Natural killer cell (primary cell): Measurements from ENCODE around the gene AKAIN1. TPM values are rescaled to one million over a fixed set of nuclear protein-coding genes. Genes with fewer than 3 reads are reported as not detected.

Experiments
- ATAC-seq, 3 donors: fragments of 150-1000 bp in 2 of 3; fragments of 200-7000 bp in 1 of 3; cut with Tn5 transposase; 1 replicate in 1 of 3; 2 replicates in 2 of 3; pipeline ENCODE4 v1.10.0; 2021; ENCODE audit warnings: mild to moderate bottlenecking in 2 of 3, moderate library complexity in 2 of 3
- DNase-seq, 2 donors: peaks; one replicate each; pipeline versions ENCODE4 v3.0.0 to v3.0.0-alpha.2; 2013 to 2021; ENCODE audit warnings: mixed read lengths in 1 of 2
- H3K27ac ChIP-seq: one replicate; pipeline ENCODE4 v1.5.1; 2013; ENCODE audit warnings: mild to moderate bottlenecking, low read length
- H3K27me3 ChIP-seq: one replicate; pipeline ENCODE4 v1.6.1; 2013; ENCODE audit warnings: low read length; ENCODE audit not compliant: control insufficient read depth, insufficient read depth
- H3K36me3 ChIP-seq: one replicate; pipeline ENCODE4 v1.6.1; 2013; ENCODE audit warnings: low read length; ENCODE audit not compliant: control insufficient read depth, insufficient read depth
- H3K4me1 ChIP-seq: one replicate; pipeline ENCODE4 v1.6.1; 2013; ENCODE audit warnings: low read length; ENCODE audit not compliant: control insufficient read depth, insufficient read depth
- H3K4me3 ChIP-seq: one replicate; pipeline ENCODE4 v1.5.1; 2013; ENCODE audit warnings: low read length
- H3K9me3 ChIP-seq: one replicate; pipeline ENCODE4 v1.6.1; 2013; ENCODE audit warnings: low read length; ENCODE audit not compliant: control insufficient read depth, insufficient read depth
- H3K27ac Mint-ChIP-seq, 2 donors: one replicate each; pipeline ENCODE4 v1.8.0; 2022; ENCODE audit warnings: mild to moderate bottlenecking in 2 of 2, mixed read lengths in 2 of 2, moderate library complexity in 1 of 2
- H3K27me3 Mint-ChIP-seq, 2 donors: one replicate each; pipeline ENCODE4 v1.8.0; 2022; ENCODE audit warnings: low read depth in 2 of 2, mixed read lengths in 2 of 2
- H3K36me3 Mint-ChIP-seq: one replicate; pipeline ENCODE4 v1.8.0; 2022; ENCODE audit warnings: mixed read lengths
- H3K4me1 Mint-ChIP-seq, 2 donors: one replicate each; pipeline ENCODE4 v1.8.0; 2022; ENCODE audit warnings: mixed read lengths in 2 of 2
- H3K4me3 Mint-ChIP-seq: one replicate; pipeline ENCODE4 v1.8.0; 2022; ENCODE audit warnings: mild to moderate bottlenecking, moderate library complexity, mixed read lengths
- H3K9me3 Mint-ChIP-seq, 2 donors: one replicate each; pipeline ENCODE4 v1.8.0; 2022; ENCODE audit warnings: mixed read lengths in 2 of 2
- WGBS: methylation state at CpG from one replicate; pipeline ENCODE4 v1.1.7; 2013; ENCODE audit warnings: missing lambda C conversion rate; ENCODE audit not compliant: insufficient coverage; 5-methylcytosine and 5-hydroxymethylcytosine counted together
- intact Hi-C: fragments of 100-400 bp; cut with micrococcal nuclease; formaldehyde crosslinking; loops from one replicate; pipeline ENCODE4 v1.14.2; 2022
- total RNA-seq, 4 donors: library from RNA; stranded (reverse); fragments of 120-200 nt in 1 of 4; gene quantifications; one replicate each; pipeline versions ENCODE4 v1.2.3 to v1.2.4, GENCODE V29; 2013 to 2022
- TF ChIP-seq, protein P1 (sequence below): fragments of 200-600 bp; IDR thresholded peaks from one replicate; pipeline ENCODE4 v1.8.0; 2022; ENCODE audit warnings: antibody characterized with exemption

The AKAIN1 gene
- total RNA-seq, 3 donors from 2014 or later (not counting 1 experiment from before 2014, with no cell fraction given), result not detected

DNA sequence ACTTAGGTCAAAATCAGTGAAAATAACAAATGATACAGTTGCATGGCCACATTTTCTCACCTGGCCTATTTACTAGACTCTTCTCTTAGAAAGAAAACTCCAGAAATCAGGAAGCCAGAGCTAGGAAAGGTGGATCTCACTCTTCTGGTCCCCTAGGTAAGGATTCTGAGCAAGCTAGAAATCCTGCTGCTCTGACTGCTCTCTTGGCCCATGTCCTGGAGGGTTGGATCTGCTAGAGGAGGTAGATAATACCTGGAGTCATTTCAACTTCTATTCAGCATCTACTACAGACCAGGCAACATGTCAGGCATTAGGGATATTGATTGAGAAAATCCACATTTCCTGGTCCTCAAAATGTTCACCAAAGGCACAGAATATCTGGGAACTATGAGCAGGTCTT, 34.9 kb downstream of the AKAIN1 start:
- Mint-ChIP-seq H3K4me3 (no peak overlapping the region), H3K36me3 (no peaks in the 10 kb centered on the region), H3K9me3 (no peaks in the 10 kb centered on the region), H3K4me1 (no peaks in the 10 kb centered on the region), H3K27ac (no peak overlapping the region), H3K27me3 (peaks cover 0 to 3% of the 10 kb centered on the region in 2 donors)
- no peaks in the 10 kb centered on the region for H3K36me3 ChIP-seq
- no peak overlapping the region for H3K4me3 ChIP-seq
- TF ChIP-seq, protein P1, sequence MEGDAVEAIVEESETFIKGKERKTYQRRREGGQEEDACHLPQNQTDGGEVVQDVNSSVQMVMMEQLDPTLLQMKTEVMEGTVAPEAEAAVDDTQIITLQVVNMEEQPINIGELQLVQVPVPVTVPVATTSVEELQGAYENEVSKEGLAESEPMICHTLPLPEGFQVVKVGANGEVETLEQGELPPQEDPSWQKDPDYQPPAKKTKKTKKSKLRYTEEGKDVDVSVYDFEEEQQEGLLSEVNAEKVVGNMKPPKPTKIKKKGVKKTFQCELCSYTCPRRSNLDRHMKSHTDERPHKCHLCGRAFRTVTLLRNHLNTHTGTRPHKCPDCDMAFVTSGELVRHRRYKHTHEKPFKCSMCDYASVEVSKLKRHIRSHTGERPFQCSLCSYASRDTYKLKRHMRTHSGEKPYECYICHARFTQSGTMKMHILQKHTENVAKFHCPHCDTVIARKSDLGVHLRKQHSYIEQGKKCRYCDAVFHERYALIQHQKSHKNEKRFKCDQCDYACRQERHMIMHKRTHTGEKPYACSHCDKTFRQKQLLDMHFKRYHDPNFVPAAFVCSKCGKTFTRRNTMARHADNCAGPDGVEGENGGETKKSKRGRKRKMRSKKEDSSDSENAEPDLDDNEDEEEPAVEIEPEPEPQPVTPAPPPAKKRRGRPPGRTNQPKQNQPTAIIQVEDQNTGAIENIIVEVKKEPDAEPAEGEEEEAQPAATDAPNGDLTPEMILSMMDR, result no peak
- intact Hi-C loops, result no loop called here
- no peak for ATAC-seq
- DNase-seq, result no peak
- H3K27ac ChIP-seq, result no peak overlapping the region
- no peaks in the 10 kb centered on the region for H3K4me1 ChIP-seq
- H3K27me3 ChIP-seq, result no peaks in the 10 kb centered on the region
- no peaks in the 10 kb centered on the region for H3K9me3 ChIP-seq

DNA sequence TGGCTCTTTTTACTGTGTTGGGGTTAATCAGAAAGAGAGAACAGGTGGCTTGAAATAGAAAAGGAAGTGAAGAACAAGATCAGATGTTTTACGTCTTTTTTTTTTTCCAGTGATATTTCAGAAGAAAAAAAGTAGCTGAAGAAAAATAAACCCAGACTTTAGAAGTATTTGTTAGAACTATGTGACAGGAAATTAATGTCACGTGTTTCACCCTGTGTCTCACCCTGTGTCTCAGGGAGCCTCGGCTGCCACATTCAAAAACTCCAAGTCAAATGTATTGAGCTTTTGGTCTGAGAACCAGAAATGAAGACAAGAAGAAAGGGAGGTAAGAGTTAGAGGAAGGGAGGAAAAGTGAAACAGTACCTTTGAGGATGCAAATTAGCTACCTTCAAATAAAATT, 38.0 kb downstream of the AKAIN1 start:
- TF ChIP-seq, protein P1, result no peak
- Histone ChIP-seq H3K4me3 (no peak overlapping the region), H3K9me3 (no peaks in the 10 kb centered on the region), H3K27me3 (no peaks in the 10 kb centered on the region), H3K27ac (no peak overlapping the region), H3K4me1 (no peaks in the 10 kb centered on the region), H3K36me3 (no peaks in the 10 kb centered on the region)
- DNase-seq (peak in 1 of 2 donors; percentile 61), ATAC-seq (no peak)
- H3K4me1 Mint-ChIP-seq, result no peaks in the 10 kb centered on the region
- H3K4me3 Mint-ChIP-seq, result no peak overlapping the region
- intact Hi-C loops, result no loop called here
- no peaks in the 10 kb centered on the region for H3K36me3 Mint-ChIP-seq
- 0% methylated on average over 3 of the region's 3 CpGs for WGBS
- H3K9me3 Mint-ChIP-seq, result no peaks in the 10 kb centered on the region
- peaks cover 0 to 3% of the 10 kb centered on the region in 2 donors for H3K27me3 Mint-ChIP-seq
- H3K27ac Mint-ChIP-seq, result no peak overlapping the region

DNA sequence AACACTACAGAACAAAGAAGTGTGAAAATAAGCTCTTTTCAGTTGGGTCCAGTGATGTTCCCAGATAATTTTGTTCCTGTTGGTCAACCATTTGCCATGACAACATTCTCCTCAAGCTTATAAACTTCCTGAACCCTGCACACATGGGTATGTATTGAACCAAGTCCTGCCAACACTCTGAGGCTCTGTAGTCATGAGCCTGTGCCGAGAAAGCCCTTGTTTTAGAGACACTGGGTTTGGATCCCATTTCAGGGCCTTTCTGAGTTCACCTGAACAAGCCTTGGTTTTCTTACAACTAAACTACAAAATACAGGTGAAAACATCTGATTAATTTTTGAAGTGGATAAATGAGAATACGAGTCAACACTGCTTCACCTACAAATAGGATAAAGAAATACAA, 38.5 kb downstream of the AKAIN1 start:
- Mint-ChIP-seq H3K27me3 (peaks cover 0 to 3% of the 10 kb centered on the region in 2 donors), H3K27ac (no peak overlapping the region), H3K4me1 (no peaks in the 10 kb centered on the region), H3K9me3 (no peaks in the 10 kb centered on the region), H3K36me3 (no peaks in the 10 kb centered on the region), H3K4me3 (no peak overlapping the region)
- ATAC-seq (no peak), DNase-seq (peak in 1 of 2 donors; percentile 4)
- H3K4me1 ChIP-seq, result no peaks in the 10 kb centered on the region
- no peaks in the 10 kb centered on the region for H3K27me3 ChIP-seq
- H3K27ac ChIP-seq, result no peak overlapping the region
- TF ChIP-seq, protein P1, result no peak
- intact Hi-C loops, result no loop called here
- H3K4me3 ChIP-seq, result no peak overlapping the region
- 86% methylated on average over 1 of the region's 2 CpGs for WGBS
- no peaks in the 10 kb centered on the region for H3K9me3 ChIP-seq
- no peaks in the 10 kb centered on the region for H3K36me3 ChIP-seq

DNA sequence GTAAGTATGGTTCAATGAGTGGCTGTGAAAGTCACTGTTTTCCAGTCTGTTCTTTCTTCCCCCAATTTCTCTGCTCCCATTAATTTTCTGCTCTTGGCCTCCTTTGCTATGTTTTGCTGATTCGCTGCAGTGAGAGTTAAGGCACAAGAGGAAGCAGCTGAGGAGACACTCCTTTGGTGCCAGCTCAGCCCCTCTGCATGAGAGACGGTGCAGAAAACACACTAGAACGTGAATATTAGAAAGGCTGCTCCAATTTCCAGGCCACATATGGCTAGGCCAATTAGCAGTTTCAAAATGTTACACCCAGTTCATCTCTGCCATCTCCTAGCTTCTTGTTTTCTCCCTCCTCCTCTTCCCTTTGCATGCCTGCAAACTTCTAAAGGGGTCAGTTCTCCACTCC, 38.9 kb downstream of the AKAIN1 start:
- no peaks in the 10 kb centered on the region for H3K36me3 ChIP-seq
- no peaks in the 10 kb centered on the region for H3K4me1 Mint-ChIP-seq
- no peak overlapping the region for H3K27ac Mint-ChIP-seq
- H3K4me3 Mint-ChIP-seq, result no peak overlapping the region
- H3K27me3 Mint-ChIP-seq, result peaks cover 0 to 3% of the 10 kb centered on the region in 2 donors
- DNase-seq (peak in 1 of 2 donors; percentile 7), ATAC-seq (no peak)
- TF ChIP-seq, protein P1, result no peak
- no peaks in the 10 kb centered on the region for H3K9me3 ChIP-seq
- WGBS, result 51% methylated on average over 3 of the region's 3 CpGs
- H3K4me3 ChIP-seq, result no peak overlapping the region
- intact Hi-C loops, result no loop called here
- no peak overlapping the region for H3K27ac ChIP-seq
- no peaks in the 10 kb centered on the region for H3K9me3 Mint-ChIP-seq
- H3K36me3 Mint-ChIP-seq, result no peaks in the 10 kb centered on the region
- no peaks in the 10 kb centered on the region for H3K4me1 ChIP-seq
- H3K27me3 ChIP-seq, result no peaks in the 10 kb centered on the region
